ENCODE data around the gene FLNC.

FLNC gene

DNA sequence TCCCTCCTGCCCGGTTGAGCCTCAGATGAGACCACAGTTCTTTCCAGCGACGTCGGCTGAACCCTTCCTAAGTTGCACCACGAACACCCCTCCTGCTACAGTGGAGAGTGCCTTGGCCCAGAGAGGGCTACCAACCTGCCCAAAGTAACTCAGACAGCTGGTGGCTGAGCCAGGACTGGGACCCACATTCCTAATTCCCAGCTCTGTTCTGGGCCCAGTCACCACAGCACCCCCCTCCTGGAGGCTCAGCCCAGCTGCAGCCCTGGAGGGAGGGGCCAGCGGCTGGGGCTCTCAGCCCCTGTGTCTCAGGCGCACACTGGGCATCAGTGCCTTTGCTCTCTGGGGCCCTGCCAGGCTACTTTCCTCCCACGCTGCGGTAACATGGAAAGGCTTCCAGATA is 43.0 kb downstream of the FLNC start:
- in situ Hi-C loops (cut with MboI; ENCODE audit: low pct_unique_long_range_greater_than_20kb, low sequenced_read_pairs, unreplicated experiment): no loop called here
- TF ChIP-seq CTCF (IDR thresholded peaks at IDR 0.05; ENCODE audit: extremely low read depth, insufficient read depth, missing control alignments): no peak
- DNase-seq (ENCODE audit: low spot score): no peak

DNA sequence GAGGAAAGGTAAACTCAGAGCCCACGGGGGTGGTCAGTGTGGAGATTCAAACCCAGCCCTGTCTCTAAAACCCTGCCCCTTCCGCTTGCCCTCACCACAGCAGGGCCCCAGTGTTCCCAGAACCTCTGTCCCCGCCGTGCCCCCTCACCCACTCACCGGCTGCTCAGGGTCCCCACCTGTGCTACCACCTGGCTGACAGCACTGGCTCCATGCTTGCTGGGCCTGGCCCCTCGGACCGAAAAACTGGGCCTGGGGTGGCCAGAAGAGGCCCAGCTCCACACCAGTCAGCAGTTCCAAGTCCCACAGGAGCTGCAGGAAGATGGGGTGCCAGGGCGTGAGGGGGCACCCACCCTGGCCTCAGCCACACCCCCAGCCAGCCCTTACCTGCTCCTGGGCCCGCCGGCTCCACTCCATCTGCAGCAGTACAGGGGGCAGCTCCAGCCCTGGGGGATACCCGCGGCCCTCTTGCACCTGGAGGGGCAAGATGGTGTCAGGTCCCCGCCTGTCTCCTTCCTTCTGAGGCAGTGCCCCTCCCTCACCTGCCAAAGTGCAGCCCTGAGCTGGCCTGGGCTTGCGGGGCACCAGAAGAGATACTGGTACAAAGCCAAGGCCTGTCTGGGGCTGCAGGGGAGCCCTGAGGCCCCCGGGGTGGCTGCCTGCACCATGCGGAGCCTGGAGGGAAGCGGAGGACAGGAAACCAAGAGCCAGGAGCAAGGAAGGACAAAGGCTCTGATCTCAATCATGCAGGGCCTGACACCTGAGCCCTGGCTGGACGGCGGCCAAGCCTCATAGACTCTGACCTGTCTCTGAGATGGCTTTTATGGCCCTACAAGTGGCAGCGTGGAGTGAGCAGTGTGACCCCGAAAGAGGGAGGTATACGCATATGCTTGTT is 44.2 kb downstream of the FLNC start:
- no peak for DNase-seq (ENCODE audit: low spot score)
- TF ChIP-seq CTCF (IDR thresholded peaks at IDR 0.05; ENCODE audit: extremely low read depth, insufficient read depth, missing control alignments): no peak
- in situ Hi-C loops (cut with MboI; ENCODE audit: low pct_unique_long_range_greater_than_20kb, low sequenced_read_pairs, unreplicated experiment): no loop called here

DNA sequence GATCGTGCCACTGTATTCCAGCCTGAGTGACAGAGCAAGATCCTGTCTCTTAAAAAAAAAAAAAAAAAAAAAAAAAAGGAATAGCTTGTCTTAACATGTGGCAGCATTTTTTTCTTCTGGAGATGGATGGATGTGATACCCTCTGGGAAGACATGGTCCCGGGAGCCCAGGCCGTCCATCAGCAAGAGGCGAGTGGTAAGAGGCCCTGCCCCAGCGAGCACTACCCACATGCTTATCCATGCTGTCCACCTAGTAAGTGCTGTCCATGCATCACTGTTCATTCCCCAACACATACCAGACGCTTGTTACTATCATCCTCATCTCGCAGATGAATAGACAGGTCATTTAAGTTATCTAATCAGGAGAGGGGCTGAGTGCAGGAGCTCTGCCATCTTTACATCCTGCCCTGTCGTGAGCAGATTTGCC is 45.3 kb downstream of the FLNC start:
- DNase-seq (ENCODE audit: low spot score): no peak
- TF ChIP-seq CTCF (IDR thresholded peaks at IDR 0.05; ENCODE audit: extremely low read depth, insufficient read depth, missing control alignments): no peak
- in situ Hi-C loops (cut with MboI; ENCODE audit: low pct_unique_long_range_greater_than_20kb, low sequenced_read_pairs, unreplicated experiment): no loop called here

- in situ Hi-C loops (cut with MboI; ENCODE audit: low pct_unique_long_range_greater_than_20kb, low sequenced_read_pairs, unreplicated experiment): no loop called here
These were observed 45.9 kb downstream of the FLNC start for GRCh38 chr7:128876127-128876526.

GRCh38 chr7:128876586-128876977 is 46.4 kb downstream of the FLNC start:
- DNase-seq (ENCODE audit: low spot score): no peak
- in situ Hi-C loops (cut with MboI; ENCODE audit: low pct_unique_long_range_greater_than_20kb, low sequenced_read_pairs, unreplicated experiment): no loop called here
- TF ChIP-seq CTCF (IDR thresholded peaks at IDR 0.05; ENCODE audit: extremely low read depth, insufficient read depth, missing control alignments): no peak

More at GRCh38 chr7:128876127-128876526, 45.9 kb downstream of the FLNC start:
- no peak for TF ChIP-seq CTCF (IDR thresholded peaks at IDR 0.05; ENCODE audit: extremely low read depth, insufficient read depth, missing control alignments)
- DNase-seq (ENCODE audit: low spot score): no peak

- no peak for TF ChIP-seq CTCF (IDR thresholded peaks at IDR 0.05; ENCODE audit: extremely low read depth, insufficient read depth, missing control alignments)
- in situ Hi-C loops (cut with MboI; ENCODE audit: low pct_unique_long_range_greater_than_20kb, low sequenced_read_pairs, unreplicated experiment): no loop called here
- DNase-seq (ENCODE audit: low spot score): no peak
These were observed 47.0 kb downstream of the FLNC start for GRCh38 chr7:128876978-128877755.

Data from GM13977 (cell line).